ENCODE measurements around the gene GJB2.
A peak's percentile ranks its signal among the peaks of the same experiment; 100 is the strongest.
"Not testable (repeated sequence)": the region's sequence is repeated elsewhere in the genome, so short reads cannot be mapped to it uniquely, and the experiment has no call there.

Gene GJB2

DNA sequence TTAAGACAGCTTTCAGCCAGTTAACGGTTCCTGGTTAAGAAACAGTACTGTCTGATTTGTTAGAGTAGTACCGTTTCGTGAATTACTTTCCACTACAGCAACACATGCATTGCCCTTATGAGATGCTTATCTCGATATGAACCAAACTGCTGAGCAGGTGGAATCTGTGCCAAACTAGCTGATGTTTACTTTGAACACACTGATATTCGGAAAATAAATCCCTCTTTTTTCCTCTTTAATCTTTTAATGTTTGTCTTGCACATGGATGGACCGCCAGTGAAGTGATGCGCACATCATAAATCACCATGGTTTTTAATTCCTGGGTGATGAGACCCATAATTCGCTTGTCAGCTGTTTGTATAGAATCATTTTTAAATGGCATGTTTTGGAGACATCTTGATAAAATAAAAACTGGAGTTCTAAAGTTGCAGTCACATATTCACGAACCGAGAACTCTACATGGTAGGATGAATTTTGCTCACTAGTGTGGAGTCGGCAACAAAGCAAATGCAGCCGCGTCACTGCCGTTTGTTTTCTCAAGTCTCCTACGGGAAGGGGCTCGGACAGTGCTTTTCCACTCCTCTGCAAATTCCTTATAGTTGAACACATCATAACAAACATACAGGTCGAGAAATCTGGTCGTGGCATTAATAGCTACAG is 33.0 kb downstream of the GJB2 start:
- H3K9me3 ChIP-seq (ENCODE audit: control insufficient read depth, low read length), result no peaks in the 10 kb centered on the region
- H3K4ac ChIP-seq (ENCODE audit: low read depth in 1 of 2, low read length in 2 of 2), result no peak overlapping the region
- H3K18ac ChIP-seq (ENCODE audit: low read depth in 1 of 2, low read length in 2 of 2), result no peak overlapping the region
- no peak overlapping the region for H4K8ac ChIP-seq (ENCODE audit: low read length)
- H2AFZ ChIP-seq (ENCODE audit: low read depth, low read length), result no peak overlapping the region
- H2AK5ac ChIP-seq (ENCODE audit: low read length, severe bottlenecking), result no peak overlapping the region
- 59% methylated on average over 14 of the region's 18 CpGs for WGBS
- H2BK15ac ChIP-seq (ENCODE audit: low read depth, poor library complexity, severe bottlenecking), result no peak overlapping the region
- H3K4me2 ChIP-seq (ENCODE audit: low read length, poor library complexity, severe bottlenecking), result peak overlapping the region; percentile 72
- H3K27me3 ChIP-seq (ENCODE audit: control insufficient read depth in 1 of 2, insufficient read depth in 1 of 2, low read length in 2 of 2), result peaks cover 27 to 53% of the 10 kb centered on the region in 2 experiments
- no peak overlapping the region for H3K23ac ChIP-seq (ENCODE audit: low read length in 2 of 2)
- H3K27ac ChIP-seq (ENCODE audit: low read length, poor library complexity, severe bottlenecking), result no peak overlapping the region
- no peak overlapping the region for H2BK5ac ChIP-seq (ENCODE audit: low read depth, low read length, poor library complexity, severe bottlenecking)
- no peak overlapping the region for H2BK12ac ChIP-seq (ENCODE audit: low read length in 2 of 2)
- no peak overlapping the region for H3K14ac ChIP-seq (ENCODE audit: low read length in 2 of 2)
- H3K9ac ChIP-seq (ENCODE audit: low read length), result peak overlapping the region; percentile 43
- H4K91ac ChIP-seq (ENCODE audit: low read length), result no peak overlapping the region
- peaks cover 16% of the 10 kb centered on the region for H3K4me1 ChIP-seq (ENCODE audit: control insufficient read depth, insufficient read depth, low read depth, low read length)
- no peak for DNase-seq
- no peak overlapping the region for H2BK120ac ChIP-seq (ENCODE audit: low read depth, low read length)
- H3K4me3 ChIP-seq (ENCODE audit: insufficient read depth in 1 of 2, low read depth in 1 of 2, low read length in 2 of 2), result peak overlapping the region in 1 of 2 experiments; percentile 75
- no peaks in the 10 kb centered on the region for H3K79me1 ChIP-seq (replicated peaks; ENCODE audit: low read length, poor library complexity, severe bottlenecking)
- peaks cover 0 to 7% of the 10 kb centered on the region in 2 experiments for H3K36me3 ChIP-seq (ENCODE audit: control insufficient read depth in 1 of 2, insufficient read depth in 2 of 2, low read depth in 1 of 2, low read length in 2 of 2)

GRCh38 chr13:20157151-20157796 is 35.5 kb downstream of the GJB2 start:
- H3K18ac ChIP-seq (ENCODE audit: low read depth in 1 of 2, low read length in 2 of 2), result no peak overlapping the region

GRCh38 chr13:20156702-20157101 is 36.0 kb downstream of the GJB2 start:
- H3K79me1 ChIP-seq (replicated peaks; ENCODE audit: low read length, poor library complexity, severe bottlenecking), result no peaks in the 10 kb centered on the region
- WGBS, result 20% methylated on average over 1 of the region's 2 CpGs
- peaks cover 26 to 68% of the 10 kb centered on the region in 2 experiments for H3K27me3 ChIP-seq (ENCODE audit: control insufficient read depth in 1 of 2, insufficient read depth in 1 of 2, low read length in 2 of 2)
- no peak overlapping the region for H3K18ac ChIP-seq (ENCODE audit: low read depth in 1 of 2, low read length in 2 of 2)
- H2BK12ac ChIP-seq (ENCODE audit: low read length in 2 of 2), result no peak overlapping the region
- H2BK15ac ChIP-seq (ENCODE audit: low read depth, poor library complexity, severe bottlenecking), result no peak overlapping the region
- peaks cover 14% of the 10 kb centered on the region for H3K4me1 ChIP-seq (ENCODE audit: control insufficient read depth, insufficient read depth, low read depth, low read length)
- no peaks in the 10 kb centered on the region for H3K9me3 ChIP-seq (ENCODE audit: control insufficient read depth, low read length)
- no peak overlapping the region for H2BK5ac ChIP-seq (ENCODE audit: low read depth, low read length, poor library complexity, severe bottlenecking)
- H3K14ac ChIP-seq (ENCODE audit: low read length in 2 of 2), result no peak overlapping the region
- no peak overlapping the region for H3K23ac ChIP-seq (ENCODE audit: low read length in 2 of 2)
- DNase-seq, result no peak
- H4K91ac ChIP-seq (ENCODE audit: low read length), result no peak overlapping the region
- H4K8ac ChIP-seq (ENCODE audit: low read length), result no peak overlapping the region
- no peak overlapping the region for H2AFZ ChIP-seq (ENCODE audit: low read depth, low read length)
- peaks cover 0 to 7% of the 10 kb centered on the region in 2 experiments for H3K36me3 ChIP-seq (ENCODE audit: control insufficient read depth in 1 of 2, insufficient read depth in 2 of 2, low read depth in 1 of 2, low read length in 2 of 2)
- H3K27ac ChIP-seq (ENCODE audit: low read length, poor library complexity, severe bottlenecking), result no peak overlapping the region
- no peak overlapping the region for H3K4ac ChIP-seq (ENCODE audit: low read depth in 1 of 2, low read length in 2 of 2)
- H3K4me3 ChIP-seq (ENCODE audit: insufficient read depth in 1 of 2, low read depth in 1 of 2, low read length in 2 of 2), result no peak overlapping the region
- no peak overlapping the region for H2AK5ac ChIP-seq (ENCODE audit: low read length, severe bottlenecking)
- H2BK120ac ChIP-seq (ENCODE audit: low read depth, low read length), result no peak overlapping the region
- H3K4me2 ChIP-seq (ENCODE audit: low read length, poor library complexity, severe bottlenecking), result no peak overlapping the region
- no peak overlapping the region for H3K9ac ChIP-seq (ENCODE audit: low read length)

More at GRCh38 chr13:20157151-20157796, 35.5 kb downstream of the GJB2 start:
- Histone ChIP-seq H4K91ac (ENCODE audit: low read length) (no peak overlapping the region), H2BK12ac (ENCODE audit: low read length in 2 of 2) (no peak overlapping the region), H2BK5ac (ENCODE audit: low read depth, low read length, poor library complexity, severe bottlenecking) (no peak overlapping the region), H3K4me3 (ENCODE audit: insufficient read depth in 1 of 2, low read depth in 1 of 2, low read length in 2 of 2) (no peak overlapping the region), H3K4me1 (ENCODE audit: control insufficient read depth, insufficient read depth, low read depth, low read length) (peaks cover 16% of the 10 kb centered on the region), H3K4me2 (ENCODE audit: low read length, poor library complexity, severe bottlenecking) (no peak overlapping the region), H3K27me3 (ENCODE audit: control insufficient read depth in 1 of 2, insufficient read depth in 1 of 2, low read length in 2 of 2) (peaks cover 27 to 68% of the 10 kb centered on the region in 2 experiments), H3K79me1 (replicated peaks; ENCODE audit: low read length, poor library complexity, severe bottlenecking) (no peaks in the 10 kb centered on the region), H3K23ac (ENCODE audit: low read length in 2 of 2) (no peak overlapping the region), H3K4ac (ENCODE audit: low read depth in 1 of 2, low read length in 2 of 2) (no peak overlapping the region), H2BK15ac (ENCODE audit: low read depth, poor library complexity, severe bottlenecking) (no peak overlapping the region), H2AK5ac (ENCODE audit: low read length, severe bottlenecking) (no peak overlapping the region), H3K9me3 (ENCODE audit: control insufficient read depth, low read length) (no peaks in the 10 kb centered on the region), H3K9ac (ENCODE audit: low read length) (no peak overlapping the region), H4K8ac (ENCODE audit: low read length) (no peak overlapping the region), H3K36me3 (ENCODE audit: control insufficient read depth in 1 of 2, insufficient read depth in 2 of 2, low read depth in 1 of 2, low read length in 2 of 2) (peaks cover 0 to 7% of the 10 kb centered on the region in 2 experiments), H3K27ac (ENCODE audit: low read length, poor library complexity, severe bottlenecking) (no peak overlapping the region), H3K14ac (ENCODE audit: low read length in 2 of 2) (no peak overlapping the region), H2BK120ac (ENCODE audit: low read depth, low read length) (no peak overlapping the region), H2AFZ (ENCODE audit: low read depth, low read length) (no peak overlapping the region)
- DNase-seq, result no peak
- WGBS, result 84% methylated on average over 2 of the region's 3 CpGs

DNA sequence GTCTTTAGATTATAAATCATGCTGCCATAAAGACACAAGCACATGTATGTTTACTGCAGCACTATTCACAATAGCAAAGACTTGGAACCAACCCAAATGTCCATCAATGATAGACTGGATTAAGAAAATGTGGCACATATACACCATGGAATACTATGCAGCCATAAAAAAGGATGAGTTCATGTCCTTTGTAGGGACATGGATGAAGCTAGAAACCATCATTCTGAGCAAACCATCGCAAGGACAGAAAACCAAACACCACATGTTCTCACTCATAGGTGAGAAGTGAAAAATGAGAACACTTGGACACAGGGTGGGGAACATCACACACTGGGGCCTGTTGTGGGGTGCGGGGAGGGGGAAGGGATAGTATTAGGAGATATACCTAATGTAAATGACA is 39.4 kb downstream of the GJB2 start:
- not testable (repeated sequence) for H3K14ac ChIP-seq (ENCODE audit: low read length in 2 of 2); H3K18ac ChIP-seq (ENCODE audit: low read depth in 1 of 2, low read length in 2 of 2); H2AK5ac ChIP-seq (ENCODE audit: low read length, severe bottlenecking); H3K4me2 ChIP-seq (ENCODE audit: low read length, poor library complexity, severe bottlenecking); H2BK15ac ChIP-seq (ENCODE audit: low read depth, poor library complexity, severe bottlenecking); H2BK5ac ChIP-seq (ENCODE audit: low read depth, low read length, poor library complexity, severe bottlenecking); H2BK120ac ChIP-seq (ENCODE audit: low read depth, low read length); DNase-seq; H3K27ac ChIP-seq (ENCODE audit: low read length, poor library complexity, severe bottlenecking); H4K8ac ChIP-seq (ENCODE audit: low read length); H2BK12ac ChIP-seq (ENCODE audit: low read length in 2 of 2); H3K9me3 ChIP-seq (ENCODE audit: control insufficient read depth, low read length); H4K91ac ChIP-seq (ENCODE audit: low read length); H3K4ac ChIP-seq (ENCODE audit: low read depth in 1 of 2, low read length in 2 of 2); H3K9ac ChIP-seq (ENCODE audit: low read length); H3K36me3 ChIP-seq (ENCODE audit: control insufficient read depth in 1 of 2, insufficient read depth in 2 of 2, low read depth in 1 of 2, low read length in 2 of 2); H3K23ac ChIP-seq (ENCODE audit: low read length in 2 of 2); H3K4me1 ChIP-seq (ENCODE audit: control insufficient read depth, insufficient read depth, low read depth, low read length); H3K4me3 ChIP-seq (ENCODE audit: insufficient read depth in 1 of 2, low read depth in 1 of 2, low read length in 2 of 2); H3K79me1 ChIP-seq (replicated peaks; ENCODE audit: low read length, poor library complexity, severe bottlenecking); H2AFZ ChIP-seq (ENCODE audit: low read depth, low read length)
- peaks cover 30 to 75% of the 10 kb centered on the region in 2 experiments for H3K27me3 ChIP-seq (ENCODE audit: control insufficient read depth in 1 of 2, insufficient read depth in 1 of 2, low read length in 2 of 2)
- no CpG with 5 or more reads among the region's 2 CpGs for WGBS
